SJCRH30 (cell line): ENCODE data around the gene LRBA. TPM values are rescaled to one million over a fixed set of nuclear protein-coding genes. Genes with fewer than 3 reads are reported as not detected.
"Not testable (repeated sequence)": the region's sequence is repeated elsewhere in the genome, so short reads cannot be mapped to it uniquely, and the experiment has no call there.

ENCODE experiments used
- DNase-seq, 2 experiments: peaks; one replicate each; pipeline ENCODE4 v3.0.0-alpha.2; 2015 to 2020
- H3K27ac ChIP-seq: fragments of 250-450 bp; sonication (Bioruptor Pico); 2 replicates; pipeline ENCODE4 v1.5.1; 2020; ENCODE audit warnings: mild to moderate bottlenecking, moderate library complexity
- H3K27me3 ChIP-seq: fragments of 250-450 bp; sonication (Bioruptor Pico); 2 replicates; pipeline ENCODE4 v1.5.1; 2020; ENCODE audit warnings: mild to moderate bottlenecking, moderate library complexity
- H3K36me3 ChIP-seq: fragments of 250-450 bp; sonication (Bioruptor Pico); 2 replicates; pipeline ENCODE4 v1.5.1; 2020; ENCODE audit warnings: mild to moderate bottlenecking, moderate library complexity
- H3K4me1 ChIP-seq: fragments of 250-450 bp; sonication (Bioruptor Pico); 2 replicates; pipeline ENCODE4 v1.5.1; 2020; ENCODE audit warnings: mild to moderate bottlenecking, moderate library complexity
- H3K4me3 ChIP-seq: fragments of 250-450 bp; sonication (Bioruptor Pico); 2 replicates; pipeline ENCODE4 v1.5.1; 2020; ENCODE audit warnings: mild to moderate bottlenecking, moderate library complexity
- H3K9me3 ChIP-seq: fragments of 250-450 bp; sonication (Bioruptor Pico); replicated peaks from 2 replicates; pipeline ENCODE4 v1.5.1; 2020; ENCODE audit warnings: mild to moderate bottlenecking, moderate library complexity
- total RNA-seq: library from RNA; depleted of rRNA; stranded (reverse); fragments of >200 nt; shearing (Covaris generic); gene quantifications from 2 replicates; pipeline ENCODE4 v1.2.3, GENCODE V29; 2014

The LRBA gene
- total RNA-seq, 1 experiment from 2014 or later, result 25.9 TPM

GRCh38 chr4:150537911-150538310 lies 477.2 kb downstream of the LRBA start:
- not testable (repeated sequence) for H3K4me3 ChIP-seq
- peak; percentile 3 to 5 for DNase-seq
- H3K27ac ChIP-seq, result 0 out of 2 replicates have a peak overlapping the region, but pooled peaks have one; percentile 13

DNA sequence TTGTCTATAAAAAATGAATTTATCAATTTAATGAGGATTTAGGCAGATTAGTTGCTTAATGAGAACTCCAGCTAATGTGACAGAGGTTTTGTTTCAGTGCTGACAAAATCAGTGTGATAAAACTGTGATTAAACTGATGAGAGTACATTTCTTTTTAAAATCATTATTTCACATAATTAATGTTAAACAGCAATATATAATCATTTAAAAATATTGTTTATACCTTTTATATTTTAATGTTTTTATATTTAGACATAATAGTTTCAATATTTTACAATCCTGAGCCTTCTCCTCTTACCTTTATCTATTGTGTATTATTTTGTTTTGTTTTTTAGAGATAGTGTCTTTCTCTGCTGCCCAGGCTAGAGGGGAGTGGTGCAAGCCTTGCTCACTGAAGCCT lies 480.3 kb downstream of the LRBA start:
- H3K27me3 ChIP-seq, result no peaks in the 10 kb centered on the region
- H3K4me1 ChIP-seq, result 0 out of 2 replicates have a peak, but pooled peaks cover 2% of the 10 kb centered on the region
- DNase-seq, result no peak
- no peaks in the 10 kb centered on the region for H3K36me3 ChIP-seq
- no peak overlapping the region for H3K4me3 ChIP-seq
- H3K9me3 ChIP-seq, result no peaks in the 10 kb centered on the region
- no peak overlapping the region for H3K27ac ChIP-seq

More at GRCh38 chr4:150537911-150538310, 477.2 kb downstream of the LRBA start:
- not testable (repeated sequence) for H3K36me3 ChIP-seq, H3K27me3 ChIP-seq, H3K4me1 ChIP-seq, H3K9me3 ChIP-seq

- Histone ChIP-seq H3K27me3 (no peaks in the 10 kb centered on the region), H3K9me3 (no peaks in the 10 kb centered on the region), H3K27ac (no peak overlapping the region), H3K36me3 (no peaks in the 10 kb centered on the region), H3K4me3 (no peak overlapping the region), H3K4me1 (0 out of 2 replicates have a peak, but pooled peaks cover 2% of the 10 kb centered on the region)
- no peak for DNase-seq
Observed at GRCh38 chr4:150533673-150534072, 481.4 kb downstream of the LRBA start.

DNA sequence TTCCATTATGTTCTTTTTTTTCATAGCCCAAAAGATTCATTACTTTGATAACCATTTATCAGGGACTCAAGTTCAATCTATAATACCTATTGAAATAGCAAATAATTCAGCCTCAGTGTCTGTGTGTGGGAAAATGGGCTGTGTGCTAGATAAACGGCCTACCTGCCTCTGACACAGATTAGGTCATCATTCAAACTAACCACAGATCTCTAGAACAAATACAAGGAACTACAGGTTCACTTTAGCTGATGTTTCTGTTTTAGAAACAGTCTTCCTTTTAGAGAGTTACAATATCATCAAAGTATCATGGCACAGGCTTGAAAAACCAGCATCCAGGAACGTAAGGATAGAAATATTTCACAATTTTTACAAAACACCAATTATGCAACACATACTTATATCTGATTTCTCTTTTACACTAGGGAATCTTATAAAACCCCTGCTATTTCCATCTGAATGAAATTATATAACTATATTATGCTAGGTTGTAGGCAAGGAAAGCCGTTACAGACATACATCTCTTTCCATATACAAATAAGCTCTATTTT lies 489.7 kb downstream of the LRBA start:
- DNase-seq, result no peak
- H3K4me3 ChIP-seq, result no peak overlapping the region
- H3K36me3 ChIP-seq, result no peaks in the 10 kb centered on the region
- H3K4me1 ChIP-seq, result no peaks in the 10 kb centered on the region
- no peaks in the 10 kb centered on the region for H3K9me3 ChIP-seq
- no peak overlapping the region for H3K27ac ChIP-seq
- no peaks in the 10 kb centered on the region for H3K27me3 ChIP-seq

GRCh38 chr4:150518559-150518958 lies 496.5 kb downstream of the LRBA start:
- DNase-seq, result no peak
- H3K9me3 ChIP-seq, result no peaks in the 10 kb centered on the region
- H3K27ac ChIP-seq, result no peak overlapping the region
- no peaks in the 10 kb centered on the region for H3K4me1 ChIP-seq
- H3K4me3 ChIP-seq, result no peak overlapping the region
- no peaks in the 10 kb centered on the region for H3K27me3 ChIP-seq
- H3K36me3 ChIP-seq, result no peaks in the 10 kb centered on the region

- Histone ChIP-seq H3K4me3 (no peak overlapping the region), H3K27ac (no peak overlapping the region), H3K9me3 (no peaks in the 10 kb centered on the region), H3K4me1 (no peaks in the 10 kb centered on the region), H3K36me3 (no peaks in the 10 kb centered on the region), H3K27me3 (no peaks in the 10 kb centered on the region)
- no peak for DNase-seq
Observed at GRCh38 chr4:150515135-150515534, 499.9 kb downstream of the LRBA start.

- H3K4me1 ChIP-seq, result no peaks in the 10 kb centered on the region
- no peaks in the 10 kb centered on the region for H3K27me3 ChIP-seq
- no peaks in the 10 kb centered on the region for H3K36me3 ChIP-seq
- no peak for DNase-seq
- H3K4me3 ChIP-seq, result no peak overlapping the region
- no peak overlapping the region for H3K27ac ChIP-seq
- H3K9me3 ChIP-seq, result no peaks in the 10 kb centered on the region
Observed at GRCh38 chr4:150514709-150515108, 500.4 kb downstream of the LRBA start.

GRCh38 chr4:150510176-150510865 lies 504.8 kb downstream of the LRBA start:
- Histone ChIP-seq H3K36me3 (no peaks in the 10 kb centered on the region), H3K9me3 (no peaks in the 10 kb centered on the region), H3K4me1 (no peaks in the 10 kb centered on the region), H3K27me3 (no peaks in the 10 kb centered on the region), H3K27ac (no peak overlapping the region), H3K4me3 (no peak overlapping the region)
- DNase-seq, result no peak

DNA sequence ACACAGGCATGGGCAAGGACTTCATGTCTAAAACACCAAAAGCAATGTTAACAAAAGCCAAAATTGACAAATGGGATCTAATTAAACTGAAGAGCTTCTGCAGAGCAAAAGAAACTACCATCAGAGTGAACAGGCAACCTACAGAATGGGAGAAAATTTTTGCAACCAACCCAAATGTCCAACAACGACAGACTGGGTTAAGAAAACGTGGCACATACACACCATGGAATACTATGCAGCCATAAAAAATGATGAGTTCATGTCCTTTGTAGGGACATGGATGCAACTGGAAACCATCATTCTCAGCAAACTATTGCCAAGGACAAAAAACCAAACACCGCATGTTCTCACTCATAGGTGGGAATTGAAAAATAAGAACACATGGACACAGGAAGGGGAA lies 507.4 kb downstream of the LRBA start:
- H3K4me1 ChIP-seq, H3K36me3 ChIP-seq, DNase-seq, H3K9me3 ChIP-seq, H3K4me3 ChIP-seq, H3K27me3 ChIP-seq, H3K27ac ChIP-seq: not testable (repeated sequence)

DNA sequence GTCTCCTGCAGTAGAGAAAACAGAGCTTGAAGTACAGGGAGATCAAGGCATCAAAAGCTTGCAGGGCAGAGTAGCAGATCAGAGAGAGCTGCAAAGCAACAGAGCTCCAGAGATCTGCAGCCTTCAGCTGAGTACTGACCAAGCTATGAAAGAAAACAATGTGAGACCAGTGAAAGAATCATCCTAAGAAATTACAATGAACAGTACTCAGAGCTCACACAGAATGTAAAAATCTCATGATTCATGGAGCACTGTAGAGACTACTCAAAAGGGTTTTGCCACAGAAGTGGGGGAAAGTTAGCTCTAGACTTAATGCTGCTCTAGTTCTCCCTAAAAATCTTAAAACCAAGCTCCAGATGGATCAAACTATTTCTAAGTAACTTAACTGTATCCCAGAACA lies 513.1 kb downstream of the LRBA start:
- Histone ChIP-seq H3K9me3 (no peaks in the 10 kb centered on the region), H3K4me3 (no peak overlapping the region), H3K27ac (no peak overlapping the region), H3K4me1 (no peaks in the 10 kb centered on the region), H3K27me3 (no peaks in the 10 kb centered on the region), H3K36me3 (no peaks in the 10 kb centered on the region)
- no peak for DNase-seq

DNA sequence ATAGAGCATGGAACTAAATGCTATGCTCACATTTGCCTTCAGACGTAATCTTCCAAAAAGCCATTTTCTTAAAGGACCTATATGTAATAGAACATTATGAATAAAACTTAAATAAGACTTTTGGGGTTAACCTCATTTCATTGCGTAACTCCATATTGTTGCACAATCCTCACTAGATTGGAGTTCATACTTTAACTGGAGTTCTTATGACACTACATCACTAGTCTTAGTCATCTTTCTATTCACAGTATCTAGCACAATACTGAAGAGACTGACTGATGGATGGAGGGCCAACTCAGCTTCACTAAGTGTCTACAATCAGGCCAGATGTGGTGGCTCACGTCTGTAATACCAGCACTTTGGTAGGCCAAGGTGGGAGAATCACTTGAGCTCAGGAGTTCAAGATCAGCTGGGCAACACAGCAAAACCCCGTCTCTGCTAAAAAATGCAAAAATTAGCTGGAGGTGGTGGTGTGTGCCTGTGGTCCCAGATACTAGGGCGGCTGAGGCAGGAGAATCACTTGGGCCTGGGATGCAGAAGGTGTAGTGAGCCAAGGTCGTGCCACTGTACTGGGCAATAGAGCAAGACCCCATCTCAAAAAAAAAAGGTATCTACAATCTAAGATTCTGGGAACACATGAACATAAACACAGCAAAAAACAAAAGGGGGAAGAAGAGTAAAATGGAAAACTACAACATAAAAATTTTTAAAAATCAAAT lies 513.9 kb downstream of the LRBA start:
- Histone ChIP-seq H3K4me1 (no peaks in the 10 kb centered on the region), H3K36me3 (no peaks in the 10 kb centered on the region), H3K27me3 (no peaks in the 10 kb centered on the region), H3K9me3 (no peaks in the 10 kb centered on the region), H3K27ac (no peak overlapping the region), H3K4me3 (no peak overlapping the region)
- DNase-seq, result no peak

DNA sequence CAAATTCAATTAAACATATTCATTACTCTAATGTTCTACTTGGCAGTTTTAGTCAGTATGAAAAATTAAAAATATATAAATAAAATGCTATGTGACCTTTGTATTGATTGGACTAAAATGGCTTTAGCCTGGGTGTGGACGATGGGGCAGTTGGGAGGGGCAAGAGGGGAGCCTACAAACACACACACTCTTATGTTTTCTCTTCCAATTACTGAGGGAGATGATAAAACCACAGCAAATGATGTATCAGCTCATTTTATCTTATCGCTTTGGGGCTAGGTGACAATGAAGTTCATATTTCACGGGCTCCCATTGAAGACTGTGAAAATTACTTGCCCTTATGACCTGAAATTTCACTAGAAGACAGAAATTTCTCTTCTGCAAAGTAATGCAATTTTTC lies 517.5 kb downstream of the LRBA start:
- DNase-seq, result no peak
- Histone ChIP-seq H3K27ac (no peak overlapping the region), H3K36me3 (no peaks in the 10 kb centered on the region), H3K27me3 (no peaks in the 10 kb centered on the region), H3K4me1 (no peaks in the 10 kb centered on the region), H3K4me3 (no peak overlapping the region), H3K9me3 (no peaks in the 10 kb centered on the region)

DNA sequence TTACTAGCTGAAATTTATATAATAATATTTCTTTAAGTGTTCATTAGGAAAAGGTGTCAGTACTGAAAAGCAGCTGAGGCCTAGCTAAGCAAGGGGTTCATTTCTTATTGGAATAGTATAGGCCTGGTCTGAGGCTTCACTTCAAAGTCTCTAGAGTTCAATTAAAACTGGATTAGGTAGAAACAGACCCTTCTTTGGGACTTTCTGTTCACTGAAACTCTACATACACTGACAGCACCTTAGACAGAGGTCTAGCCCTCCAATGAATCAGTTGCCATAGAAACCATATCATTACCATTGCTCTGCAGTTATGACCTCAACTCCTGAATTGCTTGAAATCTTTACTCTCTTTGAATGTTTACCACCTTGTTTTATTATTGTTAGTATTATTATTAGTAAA lies 519.5 kb downstream of the LRBA start:
- no peaks in the 10 kb centered on the region for H3K4me1 ChIP-seq
- no peaks in the 10 kb centered on the region for H3K36me3 ChIP-seq
- DNase-seq, result no peak
- H3K4me3 ChIP-seq, result no peak overlapping the region
- H3K27me3 ChIP-seq, result no peaks in the 10 kb centered on the region
- H3K27ac ChIP-seq, result no peak overlapping the region
- H3K9me3 ChIP-seq, result no peaks in the 10 kb centered on the region

DNA sequence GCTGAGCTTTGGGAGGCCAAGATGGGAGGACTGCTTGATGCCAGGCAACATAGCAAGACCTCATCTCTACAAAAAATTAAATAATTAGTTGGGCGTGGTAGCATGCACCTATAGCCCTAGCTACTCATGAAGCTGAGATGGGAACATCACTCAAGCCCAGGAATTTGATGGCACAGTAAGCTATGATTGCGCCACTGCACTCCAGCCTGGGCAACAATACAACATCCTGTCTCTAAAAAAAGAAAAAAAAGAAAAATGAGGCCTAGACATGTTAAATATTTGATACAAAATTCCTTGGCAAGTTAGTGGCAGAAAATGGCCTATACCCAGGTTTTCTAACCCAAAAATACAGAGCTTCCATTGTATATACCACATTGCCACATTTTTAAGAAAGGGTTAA lies 521.2 kb downstream of the LRBA start:
- DNase-seq, result no peak
- Histone ChIP-seq H3K4me1 (no peaks in the 10 kb centered on the region), H3K27ac (no peak overlapping the region)

DNA sequence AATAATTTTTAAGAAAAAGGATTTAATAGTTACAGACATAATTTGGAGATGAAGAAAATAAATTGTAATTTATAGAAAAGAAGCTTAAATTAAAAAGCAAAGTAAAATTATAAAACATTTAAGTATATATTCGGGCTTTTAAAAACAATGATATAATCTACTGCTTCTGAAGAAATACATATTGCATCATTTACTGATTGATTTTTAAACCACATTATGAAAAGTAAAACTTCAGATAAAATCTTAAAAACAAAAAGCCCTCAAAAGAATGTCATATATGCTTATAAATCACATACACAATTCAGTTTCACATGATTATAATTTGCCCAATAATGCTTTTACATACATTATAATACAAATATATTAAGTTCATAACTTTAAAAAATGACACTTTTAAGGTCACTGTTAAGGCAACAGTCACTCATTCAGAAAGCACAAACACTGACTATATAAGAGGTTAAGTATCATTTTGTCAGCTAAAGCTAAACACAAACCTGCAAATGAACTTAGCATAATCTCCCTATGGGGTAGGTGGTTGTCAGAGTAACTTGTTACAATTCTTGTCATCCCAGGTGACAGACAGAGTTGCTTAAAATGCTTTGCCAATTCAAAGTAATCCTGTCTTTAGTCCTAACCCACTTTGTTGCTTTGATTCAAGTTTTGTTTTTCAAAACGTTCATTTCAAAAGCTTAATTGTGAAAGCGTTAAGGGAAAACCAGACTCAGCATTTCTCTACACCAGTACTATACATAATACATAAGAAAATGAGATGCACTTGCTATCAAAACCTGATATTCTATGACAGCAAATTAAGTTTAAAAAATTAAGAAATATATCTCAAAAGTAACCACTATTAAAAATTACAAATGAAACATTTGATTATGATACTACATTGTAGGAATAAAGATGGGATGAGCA lies 523.7 kb downstream of the LRBA start:
- no peak for DNase-seq
- Histone ChIP-seq H3K36me3 (no peaks in the 10 kb centered on the region), H3K27ac (no peak overlapping the region), H3K9me3 (no peaks in the 10 kb centered on the region), H3K4me3 (no peak overlapping the region), H3K4me1 (no peaks in the 10 kb centered on the region), H3K27me3 (no peaks in the 10 kb centered on the region)

More for the DNA sequence above, 521.2 kb downstream of the LRBA start:
- Histone ChIP-seq H3K4me3 (no peak overlapping the region), H3K9me3 (no peaks in the 10 kb centered on the region), H3K27me3 (no peaks in the 10 kb centered on the region), H3K36me3 (no peaks in the 10 kb centered on the region)
